ENCODE measurements around the gene CLGN.
"Not testable (repeated sequence)": the region's sequence is repeated elsewhere in the genome, so short reads cannot be mapped to it uniquely, and the experiment has no call there.

The CLGN gene

DNA sequence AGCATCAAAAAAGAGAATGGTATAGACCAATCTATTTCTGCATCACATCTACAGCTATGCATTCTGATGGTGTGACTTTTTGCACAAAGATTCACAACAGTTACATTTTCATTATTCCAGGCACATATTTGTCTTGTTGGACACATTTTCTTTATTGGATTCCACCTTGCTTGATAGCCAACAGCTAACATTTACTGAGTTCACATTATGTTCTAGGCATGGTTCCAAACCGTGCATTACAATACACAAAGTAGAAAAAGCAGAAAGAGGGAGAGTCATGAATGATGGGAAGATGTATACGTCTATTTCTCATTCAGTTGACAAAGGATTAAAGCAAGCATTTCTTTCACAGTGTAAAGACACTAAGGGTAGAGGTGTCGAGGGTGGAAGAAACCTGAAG lies 22.9 kb upstream of the CLGN start:
- H3K27ac ChIP-seq, result peak overlapping the region; percentile 73

DNA sequence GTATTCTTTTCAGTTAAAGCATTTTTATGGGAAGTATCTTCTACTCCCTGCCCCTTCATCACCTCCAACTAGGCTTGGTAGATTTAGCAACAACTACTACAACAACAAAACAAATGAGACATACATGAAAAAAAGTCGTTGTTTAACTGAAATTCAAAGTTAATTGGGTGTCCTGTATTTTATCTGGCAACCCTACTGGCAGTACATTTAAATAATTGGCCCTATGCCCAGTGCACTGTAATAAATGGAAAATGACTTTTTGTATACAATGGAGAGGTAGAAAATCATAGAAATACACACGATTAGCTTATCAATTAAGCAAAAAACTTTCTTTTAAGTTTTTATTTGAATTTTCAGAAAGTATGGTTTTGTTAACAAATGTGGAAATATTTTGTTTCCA lies 21.4 kb upstream of the CLGN start:
- TF ChIP-seq, protein P1, sequence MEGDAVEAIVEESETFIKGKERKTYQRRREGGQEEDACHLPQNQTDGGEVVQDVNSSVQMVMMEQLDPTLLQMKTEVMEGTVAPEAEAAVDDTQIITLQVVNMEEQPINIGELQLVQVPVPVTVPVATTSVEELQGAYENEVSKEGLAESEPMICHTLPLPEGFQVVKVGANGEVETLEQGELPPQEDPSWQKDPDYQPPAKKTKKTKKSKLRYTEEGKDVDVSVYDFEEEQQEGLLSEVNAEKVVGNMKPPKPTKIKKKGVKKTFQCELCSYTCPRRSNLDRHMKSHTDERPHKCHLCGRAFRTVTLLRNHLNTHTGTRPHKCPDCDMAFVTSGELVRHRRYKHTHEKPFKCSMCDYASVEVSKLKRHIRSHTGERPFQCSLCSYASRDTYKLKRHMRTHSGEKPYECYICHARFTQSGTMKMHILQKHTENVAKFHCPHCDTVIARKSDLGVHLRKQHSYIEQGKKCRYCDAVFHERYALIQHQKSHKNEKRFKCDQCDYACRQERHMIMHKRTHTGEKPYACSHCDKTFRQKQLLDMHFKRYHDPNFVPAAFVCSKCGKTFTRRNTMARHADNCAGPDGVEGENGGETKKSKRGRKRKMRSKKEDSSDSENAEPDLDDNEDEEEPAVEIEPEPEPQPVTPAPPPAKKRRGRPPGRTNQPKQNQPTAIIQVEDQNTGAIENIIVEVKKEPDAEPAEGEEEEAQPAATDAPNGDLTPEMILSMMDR (conservative IDR thresholded peaks at IDR 0.05), result no peak
- H3K27ac ChIP-seq, result peak overlapping the region; percentile 73

More for the DNA sequence above, 22.9 kb upstream of the CLGN start:
- TF ChIP-seq, protein P1 (conservative IDR thresholded peaks at IDR 0.05), result no peak

DNA sequence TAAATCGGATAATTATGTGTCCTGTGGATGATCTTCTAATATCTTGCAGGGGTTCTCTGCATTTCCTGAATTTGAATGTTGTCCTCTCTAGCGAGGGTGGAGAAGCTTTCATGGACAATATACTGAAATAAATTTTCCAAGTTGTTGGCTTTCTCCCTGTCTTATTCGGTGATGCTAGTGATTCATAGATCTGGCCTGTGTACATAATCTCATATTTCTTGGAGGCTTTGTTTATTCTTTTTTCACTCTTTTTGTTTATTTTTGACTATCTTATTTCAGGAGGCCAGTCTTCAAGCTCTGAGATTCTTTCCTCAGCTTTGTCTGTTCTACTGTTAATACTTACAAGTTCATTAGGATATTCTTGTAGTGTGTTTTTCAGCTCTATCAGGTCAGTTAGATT lies 20.7 kb upstream of the CLGN start:
- TF ChIP-seq, protein P1 (conservative IDR thresholded peaks at IDR 0.05), result no peak
- H3K27ac ChIP-seq, result peak overlapping the region; percentile 73

DNA sequence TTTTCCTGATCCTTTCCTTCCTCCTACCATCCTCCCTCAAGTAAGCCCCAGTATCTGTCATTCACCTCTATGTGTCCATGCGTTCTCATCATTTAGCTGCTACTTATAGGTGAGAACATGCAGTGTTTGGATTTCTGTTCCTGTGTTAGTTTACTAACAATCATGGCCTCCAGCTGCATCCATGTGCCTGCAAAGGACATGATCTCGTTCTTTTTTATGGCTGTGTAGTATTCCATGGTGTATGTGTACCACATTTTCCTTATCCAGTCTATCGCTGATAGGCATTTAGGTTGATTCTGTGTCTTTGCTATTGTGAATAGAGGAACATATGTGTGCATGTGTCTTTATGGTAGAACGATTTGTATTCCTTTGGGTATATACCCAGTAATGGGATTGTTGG lies 16.9 kb upstream of the CLGN start:
- H3K27ac ChIP-seq, result peak overlapping the region; percentile 62; the same call in 1 of the 2 replicates

DNA sequence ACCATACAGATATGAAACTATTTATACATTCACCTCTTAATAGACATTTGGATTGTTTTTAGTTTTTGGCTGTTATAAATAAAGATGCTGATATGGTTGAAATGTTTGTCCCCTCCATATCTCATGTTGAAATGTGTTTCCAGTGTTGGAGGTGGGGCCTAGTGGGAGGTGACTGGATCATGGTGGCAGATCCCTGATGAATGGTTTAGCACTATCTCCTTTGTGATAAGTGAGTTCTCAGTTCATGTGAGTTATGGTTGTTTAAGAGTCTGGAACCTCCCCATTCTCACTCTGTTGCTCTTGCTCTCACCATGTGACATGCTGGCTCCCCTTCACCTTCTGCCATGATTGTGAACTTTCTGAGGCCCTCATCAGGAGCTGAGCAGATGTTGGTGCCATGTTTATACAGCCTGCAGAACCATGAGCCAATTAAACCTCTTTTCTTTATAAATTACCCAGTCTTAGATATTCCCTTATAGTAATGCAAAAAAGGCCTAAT lies 12.2 kb upstream of the CLGN start:
- H3K27ac ChIP-seq, result no peak overlapping the region
- TF ChIP-seq, protein P1 (conservative IDR thresholded peaks at IDR 0.05), result no peak

DNA sequence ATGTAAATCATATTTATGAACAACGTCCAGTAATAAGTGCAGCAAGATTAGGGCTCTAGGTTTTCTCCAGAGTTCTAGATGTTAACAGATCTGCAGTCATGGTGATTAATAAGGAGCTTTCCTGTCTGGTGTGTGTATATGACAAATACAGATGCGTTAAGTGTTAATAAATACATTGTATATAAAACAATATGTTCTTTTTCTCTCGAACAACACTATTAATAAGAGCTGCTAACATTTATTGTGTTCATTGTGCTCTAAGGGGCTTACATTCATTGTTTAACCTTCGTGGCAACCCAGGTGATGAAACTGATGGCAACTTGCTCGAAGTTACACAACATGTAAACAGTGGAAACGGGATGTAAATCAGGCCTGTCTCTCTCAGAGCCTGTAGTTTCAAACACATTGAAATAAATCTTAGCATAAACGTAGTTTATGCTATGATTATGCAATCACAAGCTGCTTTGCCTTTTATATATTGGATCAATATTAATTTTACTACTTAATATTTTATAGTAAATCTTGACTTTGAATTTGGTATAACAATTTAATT lies 547 bp upstream of the CLGN start:
- peak overlapping the region; percentile 82 for H3K27ac ChIP-seq
- TF ChIP-seq, protein P1 (conservative IDR thresholded peaks at IDR 0.05), result peak; percentile 27

DNA sequence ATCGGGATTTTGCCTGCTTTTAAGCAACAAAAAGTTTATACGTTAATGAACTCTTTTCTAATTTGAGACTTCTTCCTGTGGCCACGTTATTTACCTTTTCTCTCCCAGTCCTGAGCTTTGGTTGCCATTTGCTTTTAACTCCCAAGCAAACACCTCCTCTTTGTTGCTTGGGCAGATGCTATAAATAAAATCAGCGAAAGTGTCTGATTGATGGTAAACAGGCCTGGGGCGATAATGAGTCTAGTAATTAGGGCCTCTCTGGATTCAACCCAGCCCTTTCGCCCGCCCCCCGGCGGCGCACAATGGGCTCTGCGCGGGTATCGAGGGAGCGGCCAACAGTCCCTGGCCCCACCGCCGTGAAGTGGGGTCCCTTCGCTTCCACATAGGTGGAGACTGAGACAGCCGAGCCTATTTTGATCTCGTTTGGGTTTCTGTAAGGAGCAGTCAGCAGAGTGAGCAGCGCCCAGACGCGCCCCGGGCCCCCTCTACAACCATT lies 790 bp downstream of the CLGN start:
- TF ChIP-seq, protein P1 (conservative IDR thresholded peaks at IDR 0.05), result no peak; the same call in 1 of the 2 replicates
- peak overlapping the region; percentile 82 for H3K27ac ChIP-seq

DNA sequence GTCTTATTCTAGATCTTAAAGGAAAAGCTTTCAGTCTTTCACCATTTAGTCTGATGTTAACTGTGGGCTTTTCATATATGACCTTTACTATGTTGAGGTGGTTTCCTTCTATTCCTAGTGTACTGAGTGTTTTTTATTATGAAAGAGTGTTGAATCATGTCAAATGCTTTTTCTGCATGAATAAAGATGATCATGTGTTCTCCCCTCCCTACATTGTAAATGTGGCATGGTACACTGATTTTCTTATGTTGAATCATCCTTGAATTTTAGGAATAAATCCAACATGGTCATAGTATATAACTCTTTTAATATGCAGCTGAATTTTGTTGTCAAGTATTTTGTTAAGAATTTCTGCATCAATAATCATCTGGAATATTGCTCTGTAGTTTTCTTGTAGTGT lies 4.3 kb downstream of the CLGN start:
- no peak overlapping the region for H3K27ac ChIP-seq
- TF ChIP-seq, protein P1 (conservative IDR thresholded peaks at IDR 0.05), result no peak

DNA sequence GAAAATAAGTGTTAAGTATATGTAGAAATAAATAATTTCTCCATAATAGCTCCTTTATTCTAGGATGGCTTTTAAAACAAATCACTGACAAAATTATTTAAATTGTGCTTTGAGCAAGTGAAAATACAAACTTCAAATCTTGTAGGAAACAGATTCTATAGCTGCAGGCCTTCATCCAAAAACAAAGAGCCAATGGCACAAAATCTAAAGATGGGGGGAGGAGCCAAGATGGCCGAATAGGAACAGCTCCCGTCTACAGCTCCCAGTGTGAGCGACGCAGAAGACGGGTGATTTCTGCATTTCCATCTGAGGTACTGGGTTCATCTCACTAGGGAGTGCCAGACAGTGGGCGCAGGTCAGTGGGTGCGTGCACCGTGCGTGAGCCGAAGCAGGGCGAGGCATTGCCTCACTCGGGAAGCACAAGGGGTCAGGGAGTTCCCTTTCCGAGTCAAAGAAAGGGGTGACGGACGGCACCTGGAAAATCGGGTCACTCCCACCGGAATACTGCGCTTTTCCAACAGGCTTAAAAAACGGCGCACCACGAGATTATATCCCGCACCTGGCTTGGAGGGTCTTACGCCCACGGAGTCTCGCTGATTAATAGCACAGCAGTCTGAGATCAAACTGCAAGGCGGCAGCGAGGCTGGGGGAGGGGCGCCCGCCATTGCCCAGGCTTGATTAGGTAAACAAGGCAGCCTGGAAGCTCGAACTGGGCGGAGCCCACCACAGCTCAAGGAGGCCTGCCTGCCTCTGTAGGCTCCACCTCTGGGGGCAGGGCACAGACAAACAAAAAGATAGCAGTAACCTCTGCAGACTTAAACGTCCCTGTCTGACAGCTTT lies 14.1 kb downstream of the CLGN start:
- not testable (repeated sequence) for H3K27ac ChIP-seq
